ENCODE results near the gene CARHSP1.

The CARHSP1 gene

DNA sequence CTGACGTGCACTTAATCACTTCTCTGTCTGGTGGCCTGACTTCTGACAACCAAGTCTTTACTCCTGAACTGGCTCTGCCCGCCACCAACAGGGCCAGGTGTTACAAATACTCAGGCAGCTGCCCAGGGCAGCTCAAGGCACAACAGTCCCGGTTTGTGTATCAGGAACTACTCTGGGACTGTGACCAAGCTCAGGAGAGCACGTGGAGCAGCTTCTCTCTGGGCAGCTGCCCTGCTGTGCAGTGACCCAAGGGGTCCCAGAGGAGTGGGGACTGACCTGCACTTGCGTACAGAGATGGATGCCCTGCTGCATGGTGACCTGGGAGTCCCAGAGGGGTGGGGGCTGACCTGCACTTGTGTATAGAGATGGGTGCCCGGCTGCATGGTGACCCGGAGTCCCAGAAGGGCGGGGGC lies 35.2 kb upstream of the CARHSP1 start:
- Mint-ChIP-seq H3K9me3 (no peaks in the 10 kb centered on the region), H3K27ac (no peak overlapping the region), H3K4me3 (no peak overlapping the region), H3K27me3 (ENCODE audit: low read depth, poor library complexity) (no peaks in the 10 kb centered on the region), H3K4me1 (no peaks in the 10 kb centered on the region), H3K36me3 (ENCODE audit: low read depth) (peaks cover 86% of the 10 kb centered on the region)
- DNase-seq, result no peak
- TF ChIP-seq, protein P1, sequence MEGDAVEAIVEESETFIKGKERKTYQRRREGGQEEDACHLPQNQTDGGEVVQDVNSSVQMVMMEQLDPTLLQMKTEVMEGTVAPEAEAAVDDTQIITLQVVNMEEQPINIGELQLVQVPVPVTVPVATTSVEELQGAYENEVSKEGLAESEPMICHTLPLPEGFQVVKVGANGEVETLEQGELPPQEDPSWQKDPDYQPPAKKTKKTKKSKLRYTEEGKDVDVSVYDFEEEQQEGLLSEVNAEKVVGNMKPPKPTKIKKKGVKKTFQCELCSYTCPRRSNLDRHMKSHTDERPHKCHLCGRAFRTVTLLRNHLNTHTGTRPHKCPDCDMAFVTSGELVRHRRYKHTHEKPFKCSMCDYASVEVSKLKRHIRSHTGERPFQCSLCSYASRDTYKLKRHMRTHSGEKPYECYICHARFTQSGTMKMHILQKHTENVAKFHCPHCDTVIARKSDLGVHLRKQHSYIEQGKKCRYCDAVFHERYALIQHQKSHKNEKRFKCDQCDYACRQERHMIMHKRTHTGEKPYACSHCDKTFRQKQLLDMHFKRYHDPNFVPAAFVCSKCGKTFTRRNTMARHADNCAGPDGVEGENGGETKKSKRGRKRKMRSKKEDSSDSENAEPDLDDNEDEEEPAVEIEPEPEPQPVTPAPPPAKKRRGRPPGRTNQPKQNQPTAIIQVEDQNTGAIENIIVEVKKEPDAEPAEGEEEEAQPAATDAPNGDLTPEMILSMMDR (IDR thresholded peaks at IDR 0.05), result no peak

DNA sequence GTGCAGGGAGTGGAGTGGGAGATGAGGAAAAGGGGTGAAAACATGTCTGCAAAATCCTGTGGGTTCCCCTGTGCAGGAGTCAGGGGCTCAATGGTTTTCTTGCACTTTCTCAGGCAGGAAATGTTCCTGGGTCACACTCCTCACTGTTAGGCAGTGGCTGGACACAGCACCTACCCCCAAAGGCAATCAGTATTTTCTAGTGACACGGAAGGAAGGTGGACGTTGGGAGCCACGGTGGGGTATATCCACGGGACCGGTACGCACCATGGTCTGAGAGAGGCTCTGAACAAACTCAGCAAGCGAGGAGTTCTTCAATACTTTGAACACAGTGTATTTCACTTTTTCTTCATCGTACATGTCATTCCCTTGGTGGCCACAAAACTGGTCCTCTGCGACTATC lies 34.2 kb upstream of the CARHSP1 start:
- no peak for DNase-seq
- Mint-ChIP-seq H3K27ac (peak overlapping the region; percentile 68), H3K9me3 (no peaks in the 10 kb centered on the region), H3K4me3 (no peak overlapping the region), H3K36me3 (ENCODE audit: low read depth) (peaks cover 88% of the 10 kb centered on the region), H3K27me3 (ENCODE audit: low read depth, poor library complexity) (no peaks in the 10 kb centered on the region), H3K4me1 (no peaks in the 10 kb centered on the region)
- TF ChIP-seq, protein P1 (IDR thresholded peaks at IDR 0.05), result no peak

DNA sequence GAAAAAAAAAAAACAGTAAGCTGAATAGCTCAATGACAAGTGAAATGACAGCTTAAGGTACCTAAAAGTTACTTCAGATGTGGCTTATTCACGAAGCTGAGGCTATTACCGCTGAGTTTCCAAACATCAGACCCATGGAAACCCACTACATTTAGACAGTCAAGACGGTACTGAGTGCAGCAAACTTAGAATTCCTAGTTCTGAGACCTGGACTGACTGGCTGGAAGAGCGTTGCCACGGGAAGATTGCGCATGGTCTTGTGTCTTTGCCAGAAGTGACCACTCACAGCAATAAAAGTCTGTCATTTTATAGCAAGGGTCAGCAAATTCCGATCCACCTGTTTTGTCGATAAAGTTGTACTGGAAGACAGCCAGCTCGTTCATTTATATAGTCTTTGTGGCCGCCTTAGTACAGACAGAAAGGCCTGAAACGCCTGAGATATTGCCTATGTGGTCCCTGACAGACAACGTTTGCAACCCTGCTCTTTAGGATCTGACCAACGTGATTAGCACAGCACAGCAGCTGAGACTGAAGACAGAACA lies 32.6 kb upstream of the CARHSP1 start:
- H3K27ac Mint-ChIP-seq, result peak overlapping the region; percentile 78
- H3K36me3 Mint-ChIP-seq (ENCODE audit: low read depth), result peaks cover 87% of the 10 kb centered on the region
- no peaks in the 10 kb centered on the region for H3K4me1 Mint-ChIP-seq

DNA sequence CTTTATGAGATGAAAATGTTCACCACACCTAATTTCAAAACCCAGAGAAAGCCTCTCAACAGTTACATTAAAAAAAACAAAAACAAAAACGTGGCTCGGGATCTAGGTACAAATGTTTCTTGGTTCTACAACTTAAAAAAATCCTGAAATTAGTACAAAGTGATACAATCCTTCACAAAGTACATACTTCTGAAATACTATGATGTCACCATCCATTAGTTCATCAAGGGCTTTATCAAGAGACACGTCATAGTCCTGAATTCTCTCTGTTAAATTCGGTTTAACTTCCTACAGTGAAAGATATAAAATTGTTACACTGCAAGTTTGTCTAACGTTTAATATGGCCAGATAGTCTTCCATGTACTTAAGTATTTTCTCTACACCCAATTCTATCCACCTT lies 31.5 kb upstream of the CARHSP1 start:
- H3K9me3 Mint-ChIP-seq, result no peaks in the 10 kb centered on the region
- no peaks in the 10 kb centered on the region for H3K27me3 Mint-ChIP-seq (ENCODE audit: low read depth, poor library complexity)
- TF ChIP-seq, protein P1 (IDR thresholded peaks at IDR 0.05), result no peak
- H3K4me1 Mint-ChIP-seq, result no peaks in the 10 kb centered on the region
- H3K27ac Mint-ChIP-seq, result peak overlapping the region; percentile 54
- no peak overlapping the region for H3K4me3 Mint-ChIP-seq
- H3K36me3 Mint-ChIP-seq (ENCODE audit: low read depth), result peaks cover 85% of the 10 kb centered on the region
- DNase-seq, result no peak

More for the DNA sequence above, 32.6 kb upstream of the CARHSP1 start:
- TF ChIP-seq, protein P1 (IDR thresholded peaks at IDR 0.05), result no peak
- H3K9me3 Mint-ChIP-seq, result no peaks in the 10 kb centered on the region
- H3K4me3 Mint-ChIP-seq, result no peak overlapping the region
- H3K27me3 Mint-ChIP-seq (ENCODE audit: low read depth, poor library complexity), result no peaks in the 10 kb centered on the region
- DNase-seq, result no peak

DNA sequence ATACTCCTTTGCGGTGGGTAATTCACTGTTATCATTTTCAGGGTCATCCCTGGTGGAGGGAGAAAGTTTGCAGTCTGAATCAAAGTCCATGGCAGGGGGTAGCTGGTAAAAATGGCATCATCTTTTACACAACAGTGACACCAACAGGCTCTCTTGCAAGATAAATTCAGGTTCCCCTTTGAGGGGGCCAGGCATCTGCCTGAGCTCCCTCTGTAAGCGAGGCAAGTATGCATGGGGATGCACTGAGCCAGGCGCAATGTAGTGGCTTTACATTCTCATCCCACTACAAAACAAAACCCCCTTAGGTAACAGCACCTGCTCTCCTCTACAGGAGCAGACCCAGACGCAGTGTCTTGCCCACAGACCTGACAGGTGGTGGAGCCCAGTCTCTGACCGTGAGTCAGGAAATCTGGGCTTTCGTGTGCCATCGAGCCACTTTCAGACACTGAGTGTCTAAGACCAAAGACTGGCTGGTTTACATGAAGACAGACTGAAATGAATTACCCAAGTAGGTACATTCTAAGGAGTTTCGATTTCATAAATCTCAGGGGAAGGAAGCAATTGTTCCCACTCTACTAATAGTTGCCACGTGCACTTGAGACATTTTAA lies 31.0 kb upstream of the CARHSP1 start:
- no peak for DNase-seq
- H3K4me3 Mint-ChIP-seq, result no peak overlapping the region
- peaks cover 85% of the 10 kb centered on the region for H3K36me3 Mint-ChIP-seq (ENCODE audit: low read depth)
- H3K27me3 Mint-ChIP-seq (ENCODE audit: low read depth, poor library complexity), result no peaks in the 10 kb centered on the region
- H3K4me1 Mint-ChIP-seq, result peaks cover 2% of the 10 kb centered on the region
- H3K27ac Mint-ChIP-seq, result peak overlapping the region; percentile 54
- H3K9me3 Mint-ChIP-seq, result no peaks in the 10 kb centered on the region
- TF ChIP-seq, protein P1 (IDR thresholded peaks at IDR 0.05), result no peak

All from nephron progenitor cell (in vitro differentiated cells).